HG02885 (cell line): ENCODE measurements around the gene BRSK1.

Experiments
- ATAC-seq: cut with Tn5 transposase; IDR thresholded peaks from one replicate; pipeline ENCODE4 v1.9.1; 2021; ENCODE audit warnings: mild to moderate bottlenecking; ENCODE audit not compliant: unreplicated experiment, poor library complexity

BRSK1 gene

DNA sequence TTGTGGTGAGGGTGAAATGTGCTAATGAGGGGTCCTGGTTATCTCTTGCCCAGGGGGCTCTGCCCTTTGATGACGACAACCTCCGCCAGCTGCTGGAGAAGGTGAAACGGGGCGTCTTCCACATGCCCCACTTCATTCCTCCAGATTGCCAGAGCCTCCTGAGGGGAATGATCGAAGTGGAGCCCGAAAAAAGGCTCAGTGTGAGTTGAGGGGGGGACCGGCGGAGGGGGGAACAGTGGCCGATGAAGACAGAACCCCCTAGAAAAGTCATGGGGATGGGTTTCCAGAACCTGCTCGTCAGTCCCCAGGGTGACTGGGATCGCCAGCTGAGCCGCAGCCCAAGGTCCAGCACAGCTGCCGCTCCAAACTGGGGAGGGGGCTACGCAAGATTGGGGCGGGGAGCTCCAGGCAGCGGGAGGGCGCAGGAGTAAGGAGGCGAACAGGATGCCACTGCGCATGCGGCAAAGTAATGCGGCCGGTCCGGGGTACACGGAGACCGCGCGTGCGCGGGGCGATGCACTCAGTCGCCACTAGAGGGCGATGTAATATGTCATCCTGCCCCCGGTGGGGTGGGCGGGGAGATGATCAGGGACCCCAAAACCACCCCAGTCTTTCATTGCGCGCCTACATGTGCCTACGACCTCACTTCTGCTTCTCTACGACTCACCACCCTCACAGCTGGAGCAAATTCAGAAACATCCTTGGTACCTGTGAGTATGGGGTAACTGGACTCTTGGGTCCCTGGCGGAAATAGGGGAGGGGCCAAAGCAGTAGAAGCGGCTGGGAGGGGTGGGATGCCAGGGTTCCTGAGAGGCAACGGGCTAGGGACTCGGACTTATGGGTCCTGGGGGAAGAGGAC lies 17.9 kb downstream of the BRSK1 start:
- ATAC-seq, result peak; percentile 79

- no peak for ATAC-seq
These were observed 18.5 kb downstream of the BRSK1 start for GRCh38 chr19:55302318-55302703.

GRCh38 chr19:55303477-55303876 lies 19.7 kb downstream of the BRSK1 start:
- no peak for ATAC-seq

- peak; percentile 50 for ATAC-seq
These were observed 20.6 kb downstream of the BRSK1 start for GRCh38 chr19:55304279-55304978.

GRCh38 chr19:55304980-55305379 lies 21.2 kb downstream of the BRSK1 start:
- ATAC-seq, result no peak

DNA sequence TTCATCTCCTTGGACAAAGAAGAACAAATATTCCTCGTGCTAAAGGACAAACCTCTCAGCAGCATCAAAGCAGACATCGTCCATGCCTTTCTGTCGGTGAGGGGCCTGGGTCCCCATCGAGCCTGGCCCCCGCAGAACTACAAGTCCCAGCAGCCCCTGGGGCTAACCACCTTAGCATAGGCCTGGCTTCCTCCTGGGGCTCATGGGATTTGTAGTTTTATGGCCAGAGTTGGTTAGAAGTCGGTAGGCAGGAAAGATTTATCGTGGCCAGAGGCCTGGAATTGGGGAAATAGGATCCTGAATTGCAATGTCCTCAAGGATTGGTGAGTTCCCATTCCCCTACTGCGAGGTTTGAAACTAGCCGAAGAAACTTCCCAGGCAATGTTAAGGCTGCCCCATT lies 21.7 kb downstream of the BRSK1 start:
- ATAC-seq, result no peak

DNA sequence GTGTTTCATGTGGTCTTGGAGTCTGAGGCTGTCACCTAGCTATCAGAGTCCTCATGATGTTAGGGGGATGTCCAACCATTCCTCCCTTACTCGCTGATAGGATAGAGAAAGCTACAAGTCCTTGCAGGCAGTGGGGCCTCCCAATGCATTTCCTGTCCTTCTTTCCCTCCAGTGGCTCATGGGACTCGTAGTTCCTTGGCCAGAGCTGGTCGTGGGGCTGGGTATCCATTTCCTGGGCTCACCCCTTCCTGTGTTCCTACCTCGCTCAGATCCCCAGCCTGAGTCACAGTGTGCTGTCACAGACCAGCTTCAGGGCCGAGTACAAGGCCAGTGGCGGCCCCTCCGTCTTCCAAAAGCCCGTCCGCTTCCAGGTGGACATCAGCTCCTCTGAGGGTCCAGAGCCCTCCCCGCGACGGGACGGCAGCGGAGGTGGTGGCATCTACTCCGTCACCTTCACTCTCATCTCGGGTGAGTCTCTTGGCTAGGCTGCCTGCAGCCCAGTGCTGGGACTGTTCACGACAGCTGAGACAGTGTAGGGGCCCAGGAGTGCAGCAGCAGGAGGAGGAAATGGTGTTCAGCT lies 22.3 kb downstream of the BRSK1 start:
- no peak for ATAC-seq

GRCh38 chr19:55306712-55307111 lies 22.9 kb downstream of the BRSK1 start:
- ATAC-seq, result no peak

- no peak for ATAC-seq
These were observed 24.5 kb downstream of the BRSK1 start for GRCh38 chr19:55308281-55308680.

- no peak for ATAC-seq
These were observed 25.7 kb downstream of the BRSK1 start for GRCh38 chr19:55309448-55309847.

DNA sequence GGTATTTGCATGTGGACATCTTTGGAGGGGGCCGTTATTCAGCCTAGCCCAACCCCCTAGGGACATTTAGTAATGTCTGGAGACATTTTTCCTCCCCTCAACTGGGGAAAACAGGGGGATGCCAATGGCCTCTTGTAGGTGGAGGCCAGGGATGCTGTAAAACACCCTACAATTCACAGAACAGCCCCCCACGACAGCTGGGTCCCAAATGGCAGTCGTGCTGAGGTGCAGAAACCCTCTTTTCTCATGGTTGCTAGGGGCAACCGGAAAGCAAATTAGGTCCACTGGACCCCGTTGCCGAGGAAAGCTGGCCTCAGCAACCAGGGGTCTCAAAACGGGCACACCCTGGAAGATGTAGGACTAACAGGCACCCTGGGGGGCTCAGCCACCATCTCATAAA lies 26.7 kb downstream of the BRSK1 start:
- ATAC-seq, result no peak

DNA sequence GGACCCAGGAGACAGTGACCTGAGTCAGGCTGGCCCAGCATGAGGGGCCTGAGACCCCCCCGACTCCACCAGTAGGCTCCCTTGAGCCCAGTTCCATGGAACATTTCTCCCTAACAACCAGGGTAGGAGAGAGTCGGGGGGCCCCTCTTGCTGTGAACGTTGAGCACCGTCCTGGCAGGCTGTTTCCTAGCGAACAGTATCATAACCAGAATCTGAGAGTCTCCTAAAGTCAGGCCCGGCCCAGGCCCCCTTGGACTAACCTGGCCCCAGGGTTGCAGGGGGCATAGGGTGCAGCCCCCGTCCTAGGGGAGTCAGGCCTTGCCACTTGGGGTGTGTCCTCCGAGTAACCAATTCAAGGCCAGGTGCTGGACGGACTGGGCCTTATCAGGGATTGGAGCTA lies 27.6 kb downstream of the BRSK1 start:
- no peak for ATAC-seq

- ATAC-seq, result no peak
These were observed 28.0 kb downstream of the BRSK1 start for GRCh38 chr19:55311797-55312196.

DNA sequence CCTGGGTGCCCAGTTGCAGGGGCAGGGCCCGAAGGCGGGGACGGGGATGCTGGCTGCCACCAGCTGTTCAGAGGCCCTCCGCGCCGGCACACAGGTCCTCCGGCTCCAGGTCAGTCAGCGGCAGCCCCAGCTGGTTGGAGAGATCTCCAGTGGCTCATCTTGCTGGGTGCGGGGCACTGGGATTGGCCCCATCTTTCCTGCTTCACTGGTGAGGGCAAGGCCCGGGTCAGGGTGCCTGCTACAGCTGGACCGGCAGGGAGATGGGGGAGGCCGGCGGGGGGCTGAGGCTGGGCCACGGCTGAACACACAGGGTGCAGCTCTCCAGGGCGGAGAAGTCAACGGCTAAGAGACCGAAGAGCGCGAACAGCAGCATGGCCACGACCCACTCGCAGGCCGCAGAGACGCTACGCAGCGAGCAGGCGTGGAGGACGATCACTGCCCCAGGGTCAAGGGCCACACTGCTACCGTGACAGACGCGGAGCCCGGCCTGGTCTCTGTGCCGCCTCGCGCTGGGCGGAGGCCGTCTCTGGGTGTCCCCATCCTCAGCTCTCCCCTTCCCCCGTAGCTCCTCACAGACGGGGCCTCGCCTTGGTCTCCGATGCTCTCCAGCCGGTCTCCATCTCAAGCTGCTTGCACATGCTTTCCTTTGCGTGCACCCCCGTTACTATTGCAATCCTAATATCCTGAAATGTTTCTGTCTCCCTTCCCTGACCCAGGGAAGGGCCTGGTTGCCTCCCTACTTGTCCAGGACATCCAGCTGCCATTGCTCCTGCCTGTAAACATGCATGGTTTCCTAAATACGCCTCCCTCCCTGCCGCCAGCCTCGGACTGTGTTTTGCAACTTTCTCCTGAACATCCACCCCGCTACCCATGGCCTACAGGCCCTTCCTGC lies 29.1 kb downstream of the BRSK1 start:
- no peak for ATAC-seq

DNA sequence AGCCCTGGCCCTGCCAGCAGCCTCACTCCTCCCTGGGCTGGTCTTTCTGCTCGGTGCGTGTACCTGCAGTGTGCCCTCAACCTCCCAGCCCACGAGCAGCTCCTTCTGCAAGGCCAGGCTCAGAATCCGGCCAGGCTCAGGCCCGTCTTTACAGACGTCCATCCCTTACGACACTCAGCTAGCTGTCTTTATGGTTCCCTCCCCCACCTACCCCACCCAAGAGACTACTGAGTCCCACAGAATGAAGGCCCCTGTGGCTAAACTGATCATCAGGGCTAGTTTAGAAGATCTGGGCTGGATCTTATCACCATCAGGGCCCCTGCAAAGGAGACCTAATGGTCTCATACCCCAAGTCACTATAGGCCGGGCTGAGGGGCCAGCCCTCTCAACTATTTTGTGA lies 30.6 kb downstream of the BRSK1 start:
- ATAC-seq, result no peak

- ATAC-seq, result no peak
These were observed 32.2 kb downstream of the BRSK1 start for GRCh38 chr19:55315956-55316525.

DNA sequence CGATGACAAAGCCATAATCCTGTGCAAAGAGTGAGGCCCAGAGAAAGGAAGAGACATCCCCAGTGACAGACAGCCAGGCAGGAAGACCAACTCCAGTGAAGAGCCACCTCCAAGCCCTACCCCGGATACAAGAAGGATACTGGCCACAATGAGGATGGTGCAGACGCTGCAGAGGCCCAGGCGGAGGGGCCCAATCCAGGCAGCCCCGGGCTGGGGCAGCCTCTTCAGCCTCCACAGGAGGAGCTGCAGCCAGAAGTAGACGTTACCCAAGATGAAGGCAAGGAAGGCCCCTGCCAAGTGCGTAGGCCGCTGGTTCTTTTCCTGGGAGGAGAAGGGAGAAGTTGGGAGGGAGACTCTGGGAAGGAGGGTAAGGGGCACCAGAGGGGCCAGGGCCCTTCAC lies 32.8 kb downstream of the BRSK1 start:
- ATAC-seq, result no peak

DNA sequence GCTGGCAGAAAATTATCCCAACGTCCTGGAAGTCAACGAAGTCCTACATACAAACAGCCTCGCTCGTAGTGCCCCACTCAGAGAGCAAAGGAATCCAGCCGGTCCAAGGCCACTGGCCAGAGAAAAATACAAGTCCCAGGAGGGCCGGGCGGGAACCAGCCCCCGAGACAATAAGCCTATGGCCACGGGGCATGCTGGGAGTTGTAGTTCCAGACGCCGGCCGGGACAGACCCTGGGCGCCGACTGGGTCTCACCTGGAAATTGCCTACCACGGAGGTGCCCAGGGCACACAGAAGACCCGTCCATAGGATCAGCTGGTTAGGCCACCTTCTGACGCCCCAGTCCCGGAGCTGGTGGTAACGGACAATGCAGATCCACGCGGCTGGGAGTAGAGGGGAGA lies 36.0 kb downstream of the BRSK1 start:
- no peak for ATAC-seq

DNA sequence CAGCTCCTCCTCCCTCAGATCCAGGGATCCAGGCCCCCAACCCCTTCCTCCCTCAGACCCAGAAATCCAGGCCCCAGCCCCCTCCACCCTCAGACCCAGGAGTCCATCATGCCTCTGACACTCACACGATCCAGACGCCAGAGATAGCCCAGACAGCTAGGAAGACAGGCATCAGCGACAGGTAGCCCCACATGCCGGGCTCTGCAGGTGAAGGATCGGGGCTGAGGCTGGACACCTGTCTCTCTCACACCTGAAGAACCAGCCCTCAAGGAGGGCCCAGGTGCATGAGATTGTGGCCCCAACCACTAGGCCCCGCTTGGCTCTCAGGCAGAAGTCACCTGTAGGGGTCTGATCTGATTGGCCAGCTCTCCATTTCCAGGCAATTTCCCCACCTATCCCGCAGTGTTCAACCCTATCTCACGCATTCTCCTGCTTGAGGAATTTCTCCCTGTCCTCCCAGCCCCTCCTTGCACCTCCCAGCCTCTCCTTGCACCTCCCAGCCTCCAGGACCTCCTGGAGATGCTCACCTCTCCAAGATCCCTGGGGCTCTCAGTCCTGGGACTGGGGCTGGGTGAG lies 37.1 kb downstream of the BRSK1 start:
- ATAC-seq, result no peak
